Right atrium auricular region (tissue), 2 donors: ENCODE data around the gene SEMA4D. TPM values are rescaled to one million over a fixed set of nuclear protein-coding genes. Genes with fewer than 3 reads are reported as not detected.

ENCODE experiments used
- DNase-seq: peaks from one replicate; pipeline ENCODE4 v3.0.0-alpha.2; 2019; ENCODE audit warnings: low spot score
- H3K27ac ChIP-seq, 2 donors: fragments of 200-600 bp; sonication (generic); 1 replicate in 1 of 2; 2 replicates in 1 of 2; pipeline ENCODE4 v1.5.1; 2016 to 2019
- H3K27me3 ChIP-seq, 2 donors: fragments of 200-600 bp; sonication (generic); one replicate each; pipeline versions ENCODE4 v1.5.1 to v1.6.0; 2017 to 2019
- H3K36me3 ChIP-seq: fragments of 200-600 bp; sonication (generic); one replicate; pipeline ENCODE4 v1.5.1; 2016
- H3K4me1 ChIP-seq, 2 donors: fragments of 200-600 bp; sonication (generic); one replicate each; pipeline versions ENCODE4 v1.5.1 to v1.6.0; 2017 to 2019
- H3K4me3 ChIP-seq, 2 donors: fragments of 200-600 bp; sonication (generic); 1 replicate in 1 of 2; 2 replicates in 1 of 2; pipeline ENCODE4 v1.5.1; 2017 to 2019; ENCODE audit warnings: mild to moderate bottlenecking in 1 of 2, moderate library complexity in 1 of 2
- H3K9me3 ChIP-seq, 2 donors: fragments of 200-600 bp; sonication (generic); one replicate each; pipeline ENCODE4 v1.5.1; 2019
- total RNA-seq, 2 donors: library from RNA; depleted of rRNA; stranded (reverse); fragments of >200 nt; gene quantifications; one replicate each; pipeline ENCODE4 v1.1.0, GENCODE V29; 2016
- TF ChIP-seq, protein P1 (sequence below), 2 donors: fragments of 200-600 bp; sonication (generic); IDR thresholded peaks; one replicate each; pipeline ENCODE4 v1.5.1; 2019; ENCODE audit warnings: antibody characterized with exemption in 2 of 2

The SEMA4D gene
- total RNA-seq, 2 donors from 2014 or later: 14.6 to 22.1 TPM

DNA sequence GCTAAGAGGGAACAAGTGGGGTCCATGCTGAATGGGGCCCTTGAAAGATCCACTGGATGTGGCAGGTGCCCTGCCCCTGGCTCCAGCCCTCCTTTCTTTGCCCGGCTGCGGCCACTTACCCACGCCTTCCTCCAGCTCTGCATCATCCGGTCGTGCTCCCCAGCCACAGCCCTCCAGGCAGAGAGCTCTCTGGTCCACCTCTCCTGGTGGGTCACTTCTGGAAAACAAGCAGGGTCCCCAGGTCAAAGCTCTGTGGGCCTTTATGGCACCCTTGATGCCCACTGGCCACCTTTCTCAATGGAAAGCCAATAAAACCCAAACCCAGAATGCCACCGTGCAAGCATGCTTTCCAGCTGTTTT is 134.6 kb downstream of the SEMA4D start:
- Histone ChIP-seq H3K9me3 (no peaks in the 10 kb centered on the region), H3K27me3 (no peaks in the 10 kb centered on the region), H3K36me3 (peaks cover 43% of the 10 kb centered on the region), H3K4me3 (no peak overlapping the region), H3K27ac (no peak overlapping the region), H3K4me1 (peaks cover 0 to 22% of the 10 kb centered on the region in 2 donors)
- no peak for DNase-seq
- TF ChIP-seq, protein P1, sequence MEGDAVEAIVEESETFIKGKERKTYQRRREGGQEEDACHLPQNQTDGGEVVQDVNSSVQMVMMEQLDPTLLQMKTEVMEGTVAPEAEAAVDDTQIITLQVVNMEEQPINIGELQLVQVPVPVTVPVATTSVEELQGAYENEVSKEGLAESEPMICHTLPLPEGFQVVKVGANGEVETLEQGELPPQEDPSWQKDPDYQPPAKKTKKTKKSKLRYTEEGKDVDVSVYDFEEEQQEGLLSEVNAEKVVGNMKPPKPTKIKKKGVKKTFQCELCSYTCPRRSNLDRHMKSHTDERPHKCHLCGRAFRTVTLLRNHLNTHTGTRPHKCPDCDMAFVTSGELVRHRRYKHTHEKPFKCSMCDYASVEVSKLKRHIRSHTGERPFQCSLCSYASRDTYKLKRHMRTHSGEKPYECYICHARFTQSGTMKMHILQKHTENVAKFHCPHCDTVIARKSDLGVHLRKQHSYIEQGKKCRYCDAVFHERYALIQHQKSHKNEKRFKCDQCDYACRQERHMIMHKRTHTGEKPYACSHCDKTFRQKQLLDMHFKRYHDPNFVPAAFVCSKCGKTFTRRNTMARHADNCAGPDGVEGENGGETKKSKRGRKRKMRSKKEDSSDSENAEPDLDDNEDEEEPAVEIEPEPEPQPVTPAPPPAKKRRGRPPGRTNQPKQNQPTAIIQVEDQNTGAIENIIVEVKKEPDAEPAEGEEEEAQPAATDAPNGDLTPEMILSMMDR (IDR thresholded peaks at IDR 0.05): no peak

DNA sequence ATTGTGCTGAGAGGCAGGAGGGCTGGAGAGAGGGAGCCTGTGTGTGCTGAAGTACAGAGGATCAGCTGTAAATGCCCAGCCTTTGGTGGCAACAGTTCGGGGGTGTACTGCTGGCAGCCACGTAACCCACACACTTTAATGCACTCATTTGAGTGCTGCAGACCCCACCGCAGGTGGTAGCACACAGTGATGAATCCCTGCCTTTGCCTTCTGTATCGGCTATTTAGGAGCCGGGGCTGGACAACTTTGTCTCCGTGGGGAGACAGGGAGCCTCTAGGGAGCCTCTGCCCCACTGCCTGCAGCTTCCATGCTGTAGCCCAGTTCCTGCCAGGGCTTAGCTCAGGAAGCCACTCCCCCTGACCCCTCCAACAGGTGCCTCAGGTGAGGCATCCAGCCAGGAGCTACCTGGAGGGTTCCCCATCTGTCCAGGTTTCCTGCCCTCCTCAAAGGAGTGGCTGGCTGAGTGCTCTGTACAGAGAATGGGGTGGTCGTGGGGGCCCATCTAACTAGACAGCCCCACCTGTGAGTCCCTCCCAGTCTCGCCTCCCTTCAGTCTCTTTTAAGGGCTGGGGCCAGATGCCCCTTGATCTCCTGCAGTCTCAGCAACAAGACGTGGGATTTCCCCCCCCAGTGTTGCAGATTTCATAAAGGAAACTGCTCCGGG is 135.1 kb downstream of the SEMA4D start:
- H3K4me3 ChIP-seq: no peak overlapping the region
- no peak for DNase-seq
- no peaks in the 10 kb centered on the region for H3K9me3 ChIP-seq
- no peak overlapping the region for H3K27ac ChIP-seq
- TF ChIP-seq, protein P1 (IDR thresholded peaks at IDR 0.05): no peak
- no peaks in the 10 kb centered on the region for H3K27me3 ChIP-seq
- peaks cover 49% of the 10 kb centered on the region for H3K36me3 ChIP-seq
- H3K4me1 ChIP-seq: peaks cover 0 to 22% of the 10 kb centered on the region in 2 donors

DNA sequence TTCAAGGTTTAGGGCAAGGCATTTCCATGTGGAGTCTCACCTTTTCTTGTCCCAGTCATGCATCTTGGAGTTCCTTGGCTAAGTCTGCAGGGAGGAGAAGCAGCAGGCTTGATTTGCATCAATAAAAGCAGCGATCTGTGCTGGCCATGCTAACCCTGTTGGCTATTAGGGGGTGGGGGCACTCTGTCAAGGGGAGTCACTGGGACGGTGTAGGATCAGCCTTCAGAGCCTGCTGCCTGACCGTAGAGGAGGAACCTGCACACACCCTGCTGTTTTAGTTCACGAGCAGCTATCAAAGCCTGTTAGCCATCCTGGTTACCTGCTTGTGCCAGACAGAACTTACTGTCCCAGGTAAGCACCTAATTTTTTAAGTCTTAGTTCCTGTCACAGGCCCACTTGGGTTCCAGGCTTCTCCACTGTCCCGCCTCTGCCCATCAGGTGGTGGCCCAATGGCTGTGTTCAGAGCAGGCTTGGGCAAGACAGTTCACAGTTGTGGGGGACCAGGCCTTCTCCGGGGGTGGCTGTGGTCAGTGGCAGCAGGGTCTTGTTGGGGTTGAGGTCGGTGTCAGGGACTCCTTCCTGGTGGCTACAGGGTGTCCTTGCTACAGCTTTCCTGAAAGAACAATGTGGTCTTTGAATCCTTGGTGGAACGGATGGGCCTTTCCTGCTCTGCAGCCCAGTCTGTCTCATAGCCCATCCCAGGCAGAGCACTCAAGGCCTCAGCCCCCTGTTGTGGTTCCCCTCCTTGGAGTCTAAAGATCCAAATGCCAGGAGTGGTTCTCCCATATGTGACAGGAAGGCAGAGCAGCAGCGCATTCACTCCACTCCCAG is 135.9 kb downstream of the SEMA4D start:
- Histone ChIP-seq H3K4me1 (peaks cover 0 to 22% of the 10 kb centered on the region in 2 donors), H3K27me3 (no peaks in the 10 kb centered on the region), H3K4me3 (no peak overlapping the region), H3K27ac (no peak overlapping the region), H3K36me3 (peaks cover 56% of the 10 kb centered on the region), H3K9me3 (no peaks in the 10 kb centered on the region)
- no peak for DNase-seq
- TF ChIP-seq, protein P1 (IDR thresholded peaks at IDR 0.05): no peak

DNA sequence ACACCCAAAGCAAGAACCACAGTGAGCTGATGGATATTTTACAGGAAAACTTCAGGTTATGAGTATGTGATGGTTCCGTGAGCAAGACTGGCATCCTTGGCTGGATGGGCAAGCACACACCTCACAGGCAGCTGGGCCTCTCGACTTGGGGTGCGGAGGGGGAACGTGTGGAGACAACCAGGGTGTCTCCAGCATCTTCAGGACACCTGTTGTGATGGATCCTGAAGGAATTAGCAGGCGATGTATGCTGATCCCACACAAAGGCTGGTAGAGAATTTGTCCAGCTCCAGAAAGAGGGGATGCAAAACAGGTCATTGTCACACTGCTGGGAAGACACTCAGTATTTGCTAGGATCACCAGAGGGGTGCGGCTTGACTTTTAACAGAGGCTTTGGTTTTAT is 136.9 kb downstream of the SEMA4D start:
- no peaks in the 10 kb centered on the region for H3K27me3 ChIP-seq
- peaks cover 66% of the 10 kb centered on the region for H3K36me3 ChIP-seq
- no peaks in the 10 kb centered on the region for H3K9me3 ChIP-seq
- no peak for DNase-seq
- H3K27ac ChIP-seq: no peak overlapping the region
- peaks cover 0 to 22% of the 10 kb centered on the region in 2 donors for H3K4me1 ChIP-seq
- H3K4me3 ChIP-seq: no peak overlapping the region
- TF ChIP-seq, protein P1 (IDR thresholded peaks at IDR 0.05): no peak

DNA sequence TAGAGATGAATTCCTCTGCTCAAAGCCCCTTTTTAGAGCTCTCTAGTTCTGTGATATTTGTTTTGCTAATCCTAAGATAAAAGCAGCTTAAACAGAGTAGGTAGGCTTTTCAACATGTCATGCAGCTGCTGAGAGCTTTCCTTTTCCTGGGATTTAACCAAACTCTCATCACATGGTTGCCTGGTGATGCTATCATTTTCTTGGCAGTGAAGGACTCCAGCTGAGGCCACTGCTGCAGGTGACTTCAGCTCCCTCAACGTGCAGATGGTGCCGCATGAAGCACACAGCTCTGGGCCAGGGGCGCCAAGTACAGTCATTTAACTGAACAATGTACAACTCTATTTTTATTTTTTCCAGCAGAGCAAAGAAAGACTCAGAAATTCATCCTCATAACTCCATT is 137.4 kb downstream of the SEMA4D start:
- no peak for DNase-seq
- Histone ChIP-seq H3K27me3 (no peaks in the 10 kb centered on the region), H3K9me3 (no peaks in the 10 kb centered on the region), H3K27ac (no peak overlapping the region), H3K4me1 (peaks cover 0 to 22% of the 10 kb centered on the region in 2 donors), H3K4me3 (no peak overlapping the region), H3K36me3 (peaks cover 71% of the 10 kb centered on the region)
- TF ChIP-seq, protein P1 (IDR thresholded peaks at IDR 0.05): no peak
